H1 (cell line): Measurements from ENCODE around the gene TMEM45A. TPM values are rescaled to one million over a fixed set of nuclear protein-coding genes. Genes with fewer than 3 reads are reported as not detected.

Experiments
- CTCF ChIA-PET: fragments of 300-600 bp; sonication (Branson Sonifier 250); formaldehyde crosslinking; loops from one replicate; lab custom pipeline; 2021; ENCODE audit not compliant: partially characterized antibody; lab: Charles Lee
- POLR2A ChIA-PET: fragments of 300-600 bp; sonication (Branson Sonifier 250); formaldehyde crosslinking; loops from one replicate; lab custom pipeline; 2021; ENCODE audit warnings: inconsistent platforms; ENCODE audit not compliant: partially characterized antibody; lab: Charles Lee
- DNase-seq, 2 experiments: peaks; one replicate each; pipeline versions ENCODE4 v3.0.0 to v3.0.0-alpha.2; 2010 to 2022; ENCODE audit warnings: low spot score in 2 of 2, low read depth in 1 of 2, mixed read lengths in 1 of 2
- FAIRE-seq: peaks from 2 replicates; lab custom pipeline; 2011; peaks lifted over from hg19 to GRCh38; lab: Jason Lieb, UNC
- H2AFZ ChIP-seq: 2 replicates; pipeline ENCODE4 v1.8.1; 2012; ENCODE audit warnings: low read length, inconsistent platforms
- H2AK5ac ChIP-seq: 2 replicates; pipeline ENCODE4 v1.6.1; 2013; ENCODE audit warnings: low read depth, low read length
- H2BK120ac ChIP-seq: replicated peaks from 2 replicates; pipeline ENCODE3; 2013; ENCODE audit warnings: low read depth, low read length, inconsistent platforms
- H2BK12ac ChIP-seq: 2 replicates; pipeline ENCODE4 v1.6.1; 2013; ENCODE audit warnings: low read depth, low read length
- H2BK15ac ChIP-seq: 2 replicates; pipeline ENCODE4 v1.6.1; 2013; ENCODE audit warnings: low read length
- H2BK20ac ChIP-seq: 2 replicates; pipeline ENCODE4 v1.6.1; 2013; ENCODE audit warnings: low read length
- H2BK5ac ChIP-seq: 2 replicates; pipeline ENCODE4 v1.6.1; 2013; ENCODE audit warnings: low read depth, low read length
- H3K14ac ChIP-seq: 2 replicates; pipeline ENCODE4 v1.6.1; 2013; ENCODE audit warnings: inconsistent platforms; ENCODE audit not compliant: insufficient read length
- H3K18ac ChIP-seq: 2 replicates; pipeline ENCODE4 v1.6.1; 2013; ENCODE audit warnings: low read length; ENCODE audit errors: extremely low read depth
- H3K23ac ChIP-seq: 2 replicates; pipeline ENCODE4 v1.6.1; 2013; ENCODE audit warnings: inconsistent platforms; ENCODE audit not compliant: insufficient read length
- H3K23me2 ChIP-seq: 2 replicates; pipeline ENCODE4 v1.6.1; 2013; ENCODE audit warnings: low read depth, low read length
- H3K27ac ChIP-seq: 2 replicates; pipeline ENCODE4 v1.6.1; 2011; ENCODE audit warnings: low read depth, low read length, inconsistent platforms
- H3K27me3 ChIP-seq, 4 experiments: replicated peaks in 1 of 4; 1 replicate in 1 of 4; 2 replicates in 3 of 4; pipeline versions ENCODE4 v1.6.1 to v1.8.1; 2011 to 2013; ENCODE audit warnings: low read length in 3 of 4, mild to moderate bottlenecking in 3 of 4, inconsistent platforms in 2 of 4, mixed read lengths in 2 of 4, moderate library complexity in 1 of 4; ENCODE audit not compliant: control insufficient read depth in 3 of 4, insufficient read depth in 3 of 4; ENCODE audit errors: extremely low read depth in 1 of 4
- H3K36me3 ChIP-seq, 4 experiments: 2 replicates each; pipeline versions ENCODE4 v1.6.1 to v1.8.1; 2011 to 2013; ENCODE audit warnings: mild to moderate bottlenecking in 4 of 4, low read length in 3 of 4, moderate library complexity in 2 of 4, control low read depth in 1 of 4, inconsistent platforms in 1 of 4; ENCODE audit not compliant: insufficient read depth in 4 of 4, control insufficient read depth in 2 of 4
- H3K4ac ChIP-seq: replicated peaks from 2 replicates; pipeline ENCODE3; 2013; ENCODE audit warnings: low read length, low read depth, mixed read lengths, inconsistent platforms; ENCODE audit not compliant: insufficient read length
- H3K4me1 ChIP-seq, 4 experiments: replicated peaks in 1 of 4; 1 replicate in 1 of 4; 2 replicates in 3 of 4; pipeline versions ENCODE4 v1.6.1 to v1.8.1; 2011 to 2013; ENCODE audit warnings: low read length in 3 of 4, inconsistent platforms in 2 of 4, mixed read lengths in 1 of 4; ENCODE audit not compliant: insufficient read depth in 4 of 4, control insufficient read depth in 3 of 4
- H3K4me2 ChIP-seq, 2 experiments: 2 replicates each; pipeline versions ENCODE4 v1.6.1 to v1.8.1; 2011 to 2013; ENCODE audit warnings: low read depth in 2 of 2, low read length in 2 of 2, control low read depth in 1 of 2, inconsistent platforms in 1 of 2, mild to moderate bottlenecking in 1 of 2; ENCODE audit not compliant: insufficient read depth in 1 of 2
- H3K4me3 ChIP-seq, 4 experiments: fragments of 200-600, 300-600 bp in 1 of 4; sonication (generic), shearing (Covaris generic), sonication (Bioruptor Twin) in 1 of 4; 2 replicates each; pipeline versions ENCODE4 v1.5.1 to v1.8.1; 2011 to 2016; ENCODE audit warnings: low read length in 4 of 4, low read depth in 3 of 4, control low read depth in 2 of 4, inconsistent platforms in 2 of 4, mild to moderate bottlenecking in 2 of 4, mixed read lengths in 1 of 4, moderate library complexity in 1 of 4; ENCODE audit not compliant: insufficient read depth in 2 of 4; ENCODE audit errors: extremely low read depth in 1 of 4
- H3K56ac ChIP-seq: replicated peaks from 2 replicates; pipeline ENCODE3; 2013; ENCODE audit warnings: low read depth, mild to moderate bottlenecking, mixed read lengths, low read length, inconsistent platforms; ENCODE audit not compliant: insufficient read length
- H3K79me1 ChIP-seq: 2 replicates; pipeline ENCODE4 v1.6.1; 2013; ENCODE audit warnings: low read depth, low read length, control low read depth
- H3K79me2 ChIP-seq, 2 experiments: 2 replicates each; pipeline versions ENCODE4 v1.6.1 to v1.8.1; 2012 to 2013; ENCODE audit warnings: low read length in 2 of 2, mild to moderate bottlenecking in 2 of 2, inconsistent platforms in 1 of 2; ENCODE audit not compliant: insufficient read depth in 2 of 2, control insufficient read depth in 1 of 2
- H3K9ac ChIP-seq, 4 experiments: replicated peaks in 1 of 4; 1 replicate in 1 of 4; 2 replicates in 3 of 4; pipeline versions ENCODE4 v1.6.1 to v1.8.1; 2011 to 2013; ENCODE audit warnings: low read depth in 3 of 4, low read length in 3 of 4, control low read depth in 2 of 4, mild to moderate bottlenecking in 2 of 4, moderate library complexity in 2 of 4, inconsistent platforms in 1 of 4; ENCODE audit errors: extremely low read depth in 1 of 4
- H3K9me3 ChIP-seq, 2 experiments: 2 replicates each; pipeline versions ENCODE4 v1.6.1 to v1.8.1; 2012 to 2013; ENCODE audit warnings: mild to moderate bottlenecking in 2 of 2, moderate library complexity in 2 of 2, control low read depth in 1 of 2, inconsistent platforms in 1 of 2, low read depth in 1 of 2, low read length in 1 of 2, mixed read lengths in 1 of 2; ENCODE audit not compliant: insufficient read depth in 2 of 2
- H4K20me1 ChIP-seq, 2 experiments: replicated peaks in 1 of 2; 2 replicates each; pipeline versions ENCODE3 to v1.8.1; 2011 to 2013; ENCODE audit warnings: inconsistent platforms in 2 of 2, low read length in 2 of 2, mild to moderate bottlenecking in 1 of 2; ENCODE audit not compliant: insufficient read depth in 2 of 2, control insufficient read depth in 1 of 2
- H4K5ac ChIP-seq: 2 replicates; pipeline ENCODE4 v1.6.1; 2013; ENCODE audit warnings: low read length, low read depth, mixed read lengths, inconsistent platforms; ENCODE audit not compliant: insufficient read length
- H4K8ac ChIP-seq: 2 replicates; pipeline ENCODE4 v1.8.0; 2013; ENCODE audit warnings: mild to moderate bottlenecking, moderate library complexity, low read length, inconsistent platforms; ENCODE audit not compliant: insufficient read depth; ENCODE audit errors: extremely low read depth
- H4K91ac ChIP-seq: replicated peaks from 2 replicates; pipeline ENCODE3; 2013; ENCODE audit warnings: low read length, mixed read lengths, inconsistent platforms; ENCODE audit not compliant: insufficient read length
- ASH2L ChIP-seq: fragments of 200-600, 300-600 bp; sonication (generic); IDR thresholded peaks from one replicate; pipeline ENCODE4 v1.7.1; 2017; ENCODE audit warnings: low read length
- CTCF ChIP-seq, 3 experiments: IDR thresholded peaks; 1 replicate in 2 of 3; 2 replicates in 1 of 3; pipeline versions ENCODE4 v1.5.1 to v1.6.1; 2011; ENCODE audit warnings: low read length in 3 of 3, mild to moderate bottlenecking in 3 of 3, inconsistent platforms in 2 of 3, low read depth in 1 of 3, moderate library complexity in 1 of 3; ENCODE audit not compliant: insufficient read depth in 1 of 3; ENCODE audit errors: control extremely low read depth in 1 of 3
- GTF2F1 ChIP-seq: IDR thresholded peaks from 2 replicates; pipeline ENCODE4 v1.6.1; 2012; ENCODE audit warnings: low read depth, low read length, improper control_type of control experiment, borderline replicate concordance
- RXRA ChIP-seq: IDR thresholded peaks from 2 replicates; pipeline ENCODE4 v1.6.1; 2011; ENCODE audit warnings: low read depth, mild to moderate bottlenecking, low read length, moderate library complexity; ENCODE audit not compliant: insufficient read depth
- WGBS, 2 experiments: shearing (Covaris generic) in 1 of 2; methylation state at CpG; one replicate each; pipeline versions ENCODE4 v1.1.6 to v1.1.7; 2013 to 2015; ENCODE audit warnings: low lambda C conversion rate in 2 of 2, mixed read lengths in 2 of 2, inconsistent platforms in 1 of 2, low coverage in 1 of 2, missing lambda C conversion rate in 1 of 2; ENCODE audit not compliant: insufficient replicate concordance in 2 of 2, insufficient coverage in 1 of 2, insufficient read length in 1 of 2; ENCODE audit errors: extremely low coverage in 1 of 2, missing lambda C conversion rate in 1 of 2; 5-methylcytosine and 5-hydroxymethylcytosine counted together
- polyA plus RNA-seq, 7 experiments: library from polyadenylated mRNA; depleted of rRNA in 3 of 7; stranded (reverse) in 5 of 7; unstranded in 2 of 7; fragments of >200 nt in 5 of 7; fragments of 200-250 nt in 2 of 7; gene quantifications; 1 replicate in 5 of 7; 2 replicates in 1 of 7; 4 replicates in 1 of 7; pipeline versions ENCODE4 v1.2.1 to v1.2.3, GENCODE V29; 2011 to 2013; ENCODE audit warnings: missing spikeins in 2 of 7, mixed read lengths in 2 of 7
- total RNA-seq: library from RNA; stranded (reverse); fragmentation: NEBNext Ultra II Directional; extraction: Animal tissue kit (Norgen Biotek cat#: 25700); gene quantifications from 2 replicates; pipeline ENCODE4 v1.2.1, GENCODE V29; 2021

Gene TMEM45A
- total and polyA plus RNA-seq, 2 of the 8 experiments (the other 6 are each of a cell fraction or from before 2014, with no cell fraction given), result 12.9 to 14.2 TPM

- H2BK12ac ChIP-seq, result no peak overlapping the region
- no peak overlapping the region for H2BK5ac ChIP-seq
- no peaks in the 10 kb centered on the region for H3K79me2 ChIP-seq
- H3K9ac ChIP-seq, result no peak overlapping the region
- no peak overlapping the region for H2BK120ac ChIP-seq
- no peak overlapping the region for H2AFZ ChIP-seq
- H4K20me1 ChIP-seq, result no peaks in the 10 kb centered on the region
- no peak overlapping the region for H3K14ac ChIP-seq
- H4K91ac ChIP-seq, result no peak overlapping the region
- no peak overlapping the region for H3K4me2 ChIP-seq
- no peaks in the 10 kb centered on the region for H3K4me1 ChIP-seq
- peaks cover 2% of the 10 kb centered on the region; the same call in 1 of the 2 replicates for H3K23me2 ChIP-seq
- no peaks in the 10 kb centered on the region for H3K27me3 ChIP-seq
- no peak overlapping the region for H4K5ac ChIP-seq
- H4K8ac ChIP-seq, result no peak overlapping the region
- no peak overlapping the region for H3K56ac ChIP-seq
- POLR2A ChIA-PET, result interaction anchor here (0.9 kb wide), 1 partner anchor 11 kb away, joined by 3 read pairs; no protein-coding TSS in a partner anchor
- no peak overlapping the region for H3K18ac ChIP-seq
- H3K4me3 ChIP-seq, result no peak overlapping the region
- no peak overlapping the region for H3K23ac ChIP-seq
- H3K4ac ChIP-seq, result no peak overlapping the region
- H3K79me1 ChIP-seq, result no peaks in the 10 kb centered on the region
- TF ChIP-seq RXRA (no peak), GTF2F1 (no peak), ASH2L (no peak), CTCF (IDR thresholded peaks at IDR 0.05; ENCODE audit: control extremely low read depth in 1 of 3, insufficient read depth in 1 of 3, low read depth in 1 of 3, low read length in 3 of 3) (no peak)
- no peak overlapping the region for H2BK20ac ChIP-seq
- no peak for DNase-seq
- H3K27ac ChIP-seq, result no peak overlapping the region
- H2AK5ac ChIP-seq, result no peak overlapping the region
- no peaks in the 10 kb centered on the region for H3K36me3 ChIP-seq
- no peak for FAIRE-seq
- CTCF ChIA-PET, result interaction anchor here (0.9 kb wide), 1 partner anchor 69 kb away, joined by 3 read pairs; no protein-coding TSS in a partner anchor
- no peak overlapping the region for H2BK15ac ChIP-seq
- no peaks in the 10 kb centered on the region for H3K9me3 ChIP-seq
- WGBS, 2 experiments, result 94% methylated on average over 10 of the region's 10 CpGs; no CpG with 5 or more reads in 1 of the 2 experiments
Measured at GRCh38 chr3:100521439-100521845, 29.0 kb downstream of the TMEM45A start.
